Ishikawa (cell line): ENCODE results near the gene AK4.

Experiments used
- CEBPB ChIP-seq: IDR thresholded peaks from 2 replicates; pipeline ENCODE4 v1.6.1; 2012
- CREB1 ChIP-seq: IDR thresholded peaks from 2 replicates; pipeline ENCODE4 v1.6.1; 2012; ENCODE audit warnings: low read depth
- EGR1 ChIP-seq: IDR thresholded peaks from 2 replicates; pipeline ENCODE4 v1.6.1; 2012
- EP300 ChIP-seq: IDR thresholded peaks from 2 replicates; pipeline ENCODE4 v1.6.1; 2012; ENCODE audit warnings: borderline replicate concordance
- FOXM1 ChIP-seq: IDR thresholded peaks from 2 replicates; pipeline ENCODE4 v1.6.1; 2012; ENCODE audit warnings: low read depth, borderline replicate concordance
- NFIC ChIP-seq: IDR thresholded peaks from 2 replicates; pipeline ENCODE4 v1.6.1; 2012
- RAD21 ChIP-seq: IDR thresholded peaks from 2 replicates; pipeline ENCODE4 v1.6.1; 2012; ENCODE audit warnings: low read depth
- TAF1 ChIP-seq: IDR thresholded peaks from 2 replicates; pipeline ENCODE4 v1.6.1; 2012; ENCODE audit warnings: low read depth, mild to moderate bottlenecking
- TCF12 ChIP-seq: IDR thresholded peaks from 2 replicates; pipeline ENCODE4 v1.6.1; 2012; ENCODE audit warnings: low read depth
- TEAD4 ChIP-seq: IDR thresholded peaks from 2 replicates; pipeline ENCODE4 v1.6.1; 2012
- YY1 ChIP-seq: IDR thresholded peaks from 2 replicates; pipeline ENCODE4 v1.6.1; 2012; ENCODE audit warnings: low read depth
- ZBTB7A ChIP-seq: IDR thresholded peaks from 2 replicates; pipeline ENCODE4 v1.6.1; 2012; ENCODE audit warnings: low read depth
- TF ChIP-seq, protein P1 (sequence below): IDR thresholded peaks from 2 replicates; pipeline ENCODE4 v1.6.1; 2012; ENCODE audit warnings: low read depth, mild to moderate bottlenecking
- TF ChIP-seq, protein P2 (sequence below): IDR thresholded peaks from 2 replicates; pipeline ENCODE4 v1.6.1; 2012
- TF ChIP-seq, protein P3 (sequence below): IDR thresholded peaks from 2 replicates; pipeline ENCODE4 v1.6.1; 2012

AK4 gene

GRCh38 chr1:65166572-65167305 is 18.7 kb downstream of the AK4 start:
- TF ChIP-seq TCF12 (no peak), CREB1 (no peak), YY1 (no peak), NFIC (no peak), TAF1 (no peak), CEBPB (no peak), TEAD4 (no peak), RAD21 (no peak), ZBTB7A (no peak), EGR1 (no peak)
- TF ChIP-seq, protein P1, sequence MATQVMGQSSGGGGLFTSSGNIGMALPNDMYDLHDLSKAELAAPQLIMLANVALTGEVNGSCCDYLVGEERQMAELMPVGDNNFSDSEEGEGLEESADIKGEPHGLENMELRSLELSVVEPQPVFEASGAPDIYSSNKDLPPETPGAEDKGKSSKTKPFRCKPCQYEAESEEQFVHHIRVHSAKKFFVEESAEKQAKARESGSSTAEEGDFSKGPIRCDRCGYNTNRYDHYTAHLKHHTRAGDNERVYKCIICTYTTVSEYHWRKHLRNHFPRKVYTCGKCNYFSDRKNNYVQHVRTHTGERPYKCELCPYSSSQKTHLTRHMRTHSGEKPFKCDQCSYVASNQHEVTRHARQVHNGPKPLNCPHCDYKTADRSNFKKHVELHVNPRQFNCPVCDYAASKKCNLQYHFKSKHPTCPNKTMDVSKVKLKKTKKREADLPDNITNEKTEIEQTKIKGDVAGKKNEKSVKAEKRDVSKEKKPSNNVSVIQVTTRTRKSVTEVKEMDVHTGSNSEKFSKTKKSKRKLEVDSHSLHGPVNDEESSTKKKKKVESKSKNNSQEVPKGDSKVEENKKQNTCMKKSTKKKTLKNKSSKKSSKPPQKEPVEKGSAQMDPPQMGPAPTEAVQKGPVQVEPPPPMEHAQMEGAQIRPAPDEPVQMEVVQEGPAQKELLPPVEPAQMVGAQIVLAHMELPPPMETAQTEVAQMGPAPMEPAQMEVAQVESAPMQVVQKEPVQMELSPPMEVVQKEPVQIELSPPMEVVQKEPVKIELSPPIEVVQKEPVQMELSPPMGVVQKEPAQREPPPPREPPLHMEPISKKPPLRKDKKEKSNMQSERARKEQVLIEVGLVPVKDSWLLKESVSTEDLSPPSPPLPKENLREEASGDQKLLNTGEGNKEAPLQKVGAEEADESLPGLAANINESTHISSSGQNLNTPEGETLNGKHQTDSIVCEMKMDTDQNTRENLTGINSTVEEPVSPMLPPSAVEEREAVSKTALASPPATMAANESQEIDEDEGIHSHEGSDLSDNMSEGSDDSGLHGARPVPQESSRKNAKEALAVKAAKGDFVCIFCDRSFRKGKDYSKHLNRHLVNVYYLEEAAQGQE = no peak

GRCh38 chr1:65167586-65168242 is 19.7 kb downstream of the AK4 start:
- TF ChIP-seq, protein P1 = no peak
- TF ChIP-seq RAD21 (no peak), TCF12 (no peak), TAF1 (no peak), EGR1 (no peak), ZBTB7A (no peak), CREB1 (no peak), EP300 (no peak), YY1 (no peak), CEBPB (no peak), TEAD4 (no peak), FOXM1 (no peak), NFIC (no peak)
- TF ChIP-seq, protein P2, sequence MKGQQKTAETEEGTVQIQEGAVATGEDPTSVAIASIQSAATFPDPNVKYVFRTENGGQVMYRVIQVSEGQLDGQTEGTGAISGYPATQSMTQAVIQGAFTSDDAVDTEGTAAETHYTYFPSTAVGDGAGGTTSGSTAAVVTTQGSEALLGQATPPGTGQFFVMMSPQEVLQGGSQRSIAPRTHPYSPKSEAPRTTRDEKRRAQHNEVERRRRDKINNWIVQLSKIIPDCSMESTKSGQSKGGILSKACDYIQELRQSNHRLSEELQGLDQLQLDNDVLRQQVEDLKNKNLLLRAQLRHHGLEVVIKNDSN = no peak
- TF ChIP-seq, protein P3, sequence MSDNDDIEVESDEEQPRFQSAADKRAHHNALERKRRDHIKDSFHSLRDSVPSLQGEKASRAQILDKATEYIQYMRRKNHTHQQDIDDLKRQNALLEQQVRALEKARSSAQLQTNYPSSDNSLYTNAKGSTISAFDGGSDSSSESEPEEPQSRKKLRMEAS = no peak

GRCh38 chr1:65168867-65169266 is 20.9 kb downstream of the AK4 start:
- no peak for TF ChIP-seq YY1
- TF ChIP-seq TAF1 = no peak
- TF ChIP-seq, protein P2 = no peak
- no peak for TF ChIP-seq EGR1
- no peak for TF ChIP-seq EP300
- no peak for TF ChIP-seq CREB1
- TF ChIP-seq CEBPB = no peak
- TF ChIP-seq, protein P1 = no peak
- no peak for TF ChIP-seq NFIC
- no peak for TF ChIP-seq TEAD4
- no peak for TF ChIP-seq RAD21
- no peak for TF ChIP-seq ZBTB7A

DNA sequence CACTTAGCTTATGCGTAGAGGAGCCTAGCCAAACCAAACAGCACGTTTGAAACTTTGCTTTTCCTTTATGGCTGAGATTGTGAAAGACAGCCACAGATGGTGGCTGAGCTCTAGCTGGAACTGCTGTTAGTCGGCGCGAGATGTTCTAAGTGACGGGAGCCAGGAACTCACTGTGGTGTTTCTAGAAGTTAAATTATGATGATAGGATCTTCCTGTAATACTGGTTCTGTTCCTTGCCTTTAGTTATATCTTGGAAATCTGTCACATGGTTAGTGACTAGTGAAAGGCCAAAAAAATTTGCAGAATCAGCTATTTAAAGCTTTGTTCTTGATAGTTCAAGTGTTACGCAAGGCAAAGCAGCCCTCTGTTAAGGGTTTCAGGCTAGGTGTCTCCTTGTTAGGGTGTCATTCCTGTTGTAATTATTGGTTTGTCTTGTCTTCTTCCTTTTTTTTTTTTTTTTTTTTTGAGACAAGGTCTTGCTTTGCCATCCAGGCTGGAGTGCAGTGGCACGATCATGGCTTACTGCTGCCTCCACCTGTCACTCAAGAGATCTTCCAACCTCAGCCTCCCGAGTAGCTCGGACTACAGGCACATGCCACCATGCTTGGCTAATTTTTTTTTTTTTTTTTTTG is 22.6 kb downstream of the AK4 start:
- TF ChIP-seq CEBPB (peak; percentile 54; the same call in 1 of the 2 replicates), TCF12 (no peak), EP300 (no peak), TEAD4 (no peak), CREB1 (no peak), TAF1 (no peak), EGR1 (no peak)
